Endothelial cell of hepatic sinusoid (primary cell): ENCODE results near the gene EPHA7.

Source experiments
- in situ Hi-C: cut with HindIII; loops from 2 replicates; pipeline ENCODE4 v1.10.0; 2017; ENCODE audit warnings: low sequenced_read_pairs

EPHA7 gene

GRCh38 chr6:93419304-93420162, at the start of gene EPHA7:
Gene EPHA7, minus strand, starts transcription at chr6:93419559. Its CDS starts 218 bp downstream, at chr6:93419341.
- in situ Hi-C loops, result no loop called here

- in situ Hi-C loops, result no loop called here
These were observed 48.9 kb upstream of the EPHA7 start for GRCh38 chr6:93468291-93468690.

GRCh38 chr6:93454533-93454932, 35.2 kb upstream of the EPHA7 start:
- in situ Hi-C loops, result no loop called here

- in situ Hi-C loops, result no loop called here
These were observed 34.6 kb upstream of the EPHA7 start for GRCh38 chr6:93453956-93454355.

GRCh38 chr6:93447874-93448273, 28.5 kb upstream of the EPHA7 start:
- in situ Hi-C loops, result no loop called here

GRCh38 chr6:93437491-93437890, 18.1 kb upstream of the EPHA7 start:
- in situ Hi-C loops, result no loop called here

- in situ Hi-C loops, result no loop called here
These were observed 14.2 kb upstream of the EPHA7 start for GRCh38 chr6:93433592-93433991.

- in situ Hi-C loops, result no loop called here
These were observed 5.1 kb upstream of the EPHA7 start for GRCh38 chr6:93424303-93425064.

GRCh38 chr6:93423542-93423941, 4.2 kb upstream of the EPHA7 start:
- in situ Hi-C loops, result no loop called here

GRCh38 chr6:93420163-93420795, 920 bp upstream of the EPHA7 start:
- in situ Hi-C loops, result no loop called here

GRCh38 chr6:93418408-93419303, 703 bp downstream of the EPHA7 start:
- in situ Hi-C loops, result no loop called here

- in situ Hi-C loops, result no loop called here
These were observed 1.3 kb downstream of the EPHA7 start for GRCh38 chr6:93418033-93418407.

- in situ Hi-C loops, result no loop called here
These were observed 1.8 kb downstream of the EPHA7 start for GRCh38 chr6:93417421-93418013.

GRCh38 chr6:93416571-93417420, 2.6 kb downstream of the EPHA7 start:
- in situ Hi-C loops, result no loop called here

- in situ Hi-C loops, result no loop called here
These were observed 6.2 kb downstream of the EPHA7 start for GRCh38 chr6:93413190-93413589.

GRCh38 chr6:93412452-93412851, 6.9 kb downstream of the EPHA7 start:
- in situ Hi-C loops, result no loop called here

GRCh38 chr6:93407186-93407585, 12.2 kb downstream of the EPHA7 start:
- in situ Hi-C loops, result no loop called here

GRCh38 chr6:93403390-93403789, 16.0 kb downstream of the EPHA7 start:
- in situ Hi-C loops, result no loop called here

- in situ Hi-C loops, result no loop called here
These were observed 20.6 kb downstream of the EPHA7 start for GRCh38 chr6:93398723-93399122.
